IMR-90 (cell line): ENCODE measurements around the gene HDDC2. TPM values are rescaled to one million over a fixed set of nuclear protein-coding genes. Genes with fewer than 3 reads are reported as not detected.

Source experiments
- ATAC-seq: fragments of 200-7000 bp; cut with Tn5 transposase; 2 replicates; pipeline ENCODE4 v1.9.1; 2020; ENCODE audit warnings: low read depth, mild to moderate bottlenecking, moderate library complexity
- BruUV-seq: library from RNA; stranded (reverse); fragments of 400-500 nt; replicated peaks from 2 replicates; lab custom pipeline; 2021; lab: Mats Ljungman, UMichigan
- CTCF ChIA-PET: fragments of 300-600 bp; formaldehyde crosslinking; extraction: SDS; loops from one replicate; lab custom pipeline; 2021; ENCODE audit warnings: antibody characterized with exemption; lab: Yijun Ruan, JAX
- POLR2A ChIA-PET: fragments of 300-600 bp; sonication (Branson Sonifier 250); formaldehyde crosslinking; loops from one replicate; lab custom pipeline; 2022; ENCODE audit warnings: antibody characterized with exemption; ENCODE audit not compliant: unreplicated experiment; lab: Charles Lee
- DNase-seq: peaks from one replicate; pipeline ENCODE4 v3.0.0; 2013
- H2AFZ ChIP-seq: replicated peaks from 2 replicates; pipeline ENCODE3; 2013; ENCODE audit warnings: low read length, mild to moderate bottlenecking; ENCODE audit not compliant: poor library complexity
- H2AK5ac ChIP-seq: 2 replicates; pipeline ENCODE4 v1.6.1; 2013; ENCODE audit warnings: low read depth, low read length, inconsistent platforms
- H2AK9ac ChIP-seq: replicated peaks from 2 replicates; pipeline ENCODE3; 2013; ENCODE audit warnings: mild to moderate bottlenecking, low read depth, low read length, moderate library complexity; ENCODE audit not compliant: poor library complexity
- H2BK120ac ChIP-seq: 2 replicates; pipeline ENCODE4 v1.6.1; 2013; ENCODE audit warnings: low read depth, low read length, inconsistent platforms
- H2BK15ac ChIP-seq: 3 replicates; pipeline ENCODE4 v1.6.1; 2013; ENCODE audit warnings: low read depth, low read length, inconsistent platforms
- H2BK20ac ChIP-seq: 2 replicates; pipeline ENCODE4 v1.6.1; 2013; ENCODE audit warnings: low read depth, mild to moderate bottlenecking, inconsistent platforms, low read length, moderate library complexity
- H2BK5ac ChIP-seq: 2 replicates; pipeline ENCODE4 v1.6.1; 2013; ENCODE audit warnings: mild to moderate bottlenecking, low read depth, low read length, inconsistent platforms; ENCODE audit not compliant: poor library complexity, severe bottlenecking
- H3K14ac ChIP-seq: replicated peaks from 2 replicates; pipeline ENCODE4 v1.6.1; 2013; ENCODE audit warnings: low read depth, low read length, inconsistent platforms
- H3K18ac ChIP-seq: 2 replicates; pipeline ENCODE4 v1.6.1; 2013; ENCODE audit warnings: low read depth, low read length, control low read depth
- H3K23ac ChIP-seq: 2 replicates; pipeline ENCODE4 v1.6.1; 2013; ENCODE audit warnings: low read depth, low read length, inconsistent platforms
- H3K27ac ChIP-seq: 2 replicates; pipeline ENCODE4 v1.5.1; 2013; ENCODE audit warnings: mild to moderate bottlenecking, control low read depth, low read length; ENCODE audit not compliant: insufficient read depth
- H3K27me3 ChIP-seq: 2 replicates; pipeline ENCODE4 v1.6.1; 2013; ENCODE audit warnings: low read length; ENCODE audit not compliant: control insufficient read depth, insufficient read depth
- H3K36me3 ChIP-seq: 2 replicates; pipeline ENCODE4 v1.6.1; 2013; ENCODE audit warnings: low read length, mixed read lengths; ENCODE audit not compliant: control insufficient read depth, insufficient read depth
- H3K4ac ChIP-seq: 2 replicates; pipeline ENCODE4 v1.6.1; 2013; ENCODE audit warnings: low read depth, low read length, inconsistent platforms
- H3K4me1 ChIP-seq: 2 replicates; pipeline ENCODE4 v1.6.1; 2013; ENCODE audit warnings: low read length, mixed read lengths; ENCODE audit not compliant: control insufficient read depth, insufficient read depth
- H3K4me2 ChIP-seq: 2 replicates; pipeline ENCODE4 v1.6.1; 2013; ENCODE audit warnings: low read depth, mild to moderate bottlenecking, control low read depth, low read length, moderate library complexity
- H3K4me3 ChIP-seq: 2 replicates; pipeline ENCODE4 v1.5.1; 2013; ENCODE audit warnings: low read depth, mild to moderate bottlenecking, control low read depth, low read length, moderate library complexity; ENCODE audit not compliant: insufficient read depth
- H3K56ac ChIP-seq: 2 replicates; pipeline ENCODE4 v1.6.1; 2013; ENCODE audit warnings: low read length, inconsistent platforms; ENCODE audit not compliant: insufficient read depth; ENCODE audit errors: extremely low read depth
- H3K79me1 ChIP-seq, 2 experiments: 2 replicates each; pipeline ENCODE4 v1.6.1; 2013; ENCODE audit warnings: low read length in 2 of 2, inconsistent platforms in 1 of 2, low read depth in 1 of 2
- H3K9ac ChIP-seq: 2 replicates; pipeline ENCODE4 v1.6.1; 2013; ENCODE audit warnings: low read depth, low read length, control low read depth
- H3K9me1 ChIP-seq: 2 replicates; pipeline ENCODE4 v1.6.1; 2013; ENCODE audit warnings: low read length, inconsistent platforms; ENCODE audit not compliant: insufficient read depth
- H3K9me3 ChIP-seq: 2 replicates; pipeline ENCODE4 v1.6.1; 2013; ENCODE audit warnings: low read length; ENCODE audit not compliant: control insufficient read depth, insufficient read depth
- H4K20me1 ChIP-seq: 2 replicates; pipeline ENCODE4 v1.6.1; 2013; ENCODE audit warnings: low read length, inconsistent platforms; ENCODE audit not compliant: insufficient read depth
- H4K5ac ChIP-seq: 2 replicates; pipeline ENCODE4 v1.6.1; 2013; ENCODE audit warnings: mild to moderate bottlenecking, low read depth, low read length, control low read depth
- H4K8ac ChIP-seq, 2 experiments: 2 replicates each; pipeline ENCODE4 v1.6.1; 2013; ENCODE audit warnings: low read depth in 2 of 2, low read length in 2 of 2, control low read depth in 1 of 2, inconsistent platforms in 1 of 2
- H4K91ac ChIP-seq: 2 replicates; pipeline ENCODE4 v1.6.1; 2013; ENCODE audit warnings: low read depth, low read length, inconsistent platforms; ENCODE audit not compliant: insufficient read depth
- BHLHE40 ChIP-seq: fragments of 150-350 bp; IDR thresholded peaks from 2 replicates; pipeline ENCODE4 v1.6.1; 2016; ENCODE audit warnings: mild to moderate bottlenecking, low read depth, low read length
- CEBPB ChIP-seq: IDR thresholded peaks from 2 replicates; pipeline ENCODE4 v1.6.1; 2012; ENCODE audit warnings: low read depth, low read length, improper control_type of control experiment
- CHD1 ChIP-seq: IDR thresholded peaks from 2 replicates; pipeline ENCODE4 v1.6.1; 2012; ENCODE audit warnings: low read depth, low read length, improper control_type of control experiment
- CTCF ChIP-seq: conservative IDR thresholded peaks from 2 replicates; pipeline ENCODE4 v1.5.1; 2012; ENCODE audit warnings: mild to moderate bottlenecking, low read depth, low read length, improper control_type of control experiment
- ELK1 ChIP-seq: fragments of 150-350 bp; IDR thresholded peaks from 2 replicates; pipeline ENCODE4 v1.6.1; 2016; ENCODE audit warnings: low read depth, mild to moderate bottlenecking, low read length, moderate library complexity, borderline replicate concordance
- FOS ChIP-seq: fragments of 150-350 bp; IDR thresholded peaks from 2 replicates; pipeline ENCODE4 v1.6.1; 2016; ENCODE audit warnings: low read depth, low read length
- MAFK ChIP-seq: IDR thresholded peaks from 2 replicates; pipeline ENCODE4 v1.6.1; 2012; ENCODE audit warnings: low read depth, low read length, improper control_type of control experiment
- MAZ ChIP-seq: IDR thresholded peaks from 2 replicates; pipeline ENCODE4 v1.6.1; 2012; ENCODE audit warnings: low read depth, mild to moderate bottlenecking, low read length, improper control_type of control experiment, moderate library complexity, borderline replicate concordance
- MXI1 ChIP-seq: IDR thresholded peaks from 2 replicates; pipeline ENCODE4 v1.6.1; 2012; ENCODE audit warnings: low read depth, mild to moderate bottlenecking, low read length, moderate library complexity, borderline replicate concordance
- NFE2L2 ChIP-seq: fragments of 150-350 bp; IDR thresholded peaks from 2 replicates; pipeline ENCODE4 v1.6.1; 2016; ENCODE audit warnings: low read depth, mild to moderate bottlenecking, low read length
- POLR2A ChIP-seq: IDR thresholded peaks from 2 replicates; pipeline ENCODE4 v1.6.1; 2012; ENCODE audit warnings: mild to moderate bottlenecking, low read depth, low read length
- RAD21 ChIP-seq: IDR thresholded peaks from 2 replicates; pipeline ENCODE4 v1.6.1; 2012; ENCODE audit warnings: low read length, improper control_type of control experiment
- RCOR1 ChIP-seq: IDR thresholded peaks from 2 replicates; pipeline ENCODE4 v1.6.1; 2012; ENCODE audit warnings: mild to moderate bottlenecking, low read length, improper control_type of control experiment; ENCODE audit not compliant: insufficient replicate concordance
- RFX5 ChIP-seq: IDR thresholded peaks from 2 replicates; pipeline ENCODE4 v1.8.0; 2012; ENCODE audit warnings: low read depth, mild to moderate bottlenecking, low read length, moderate library complexity
- SMC3 ChIP-seq: fragments of 150-350 bp; IDR thresholded peaks from 2 replicates; pipeline ENCODE4 v1.6.1; 2016; ENCODE audit warnings: low read depth, mild to moderate bottlenecking, antibody characterized with exemption, low read length, moderate library complexity
- USF2 ChIP-seq: fragments of 150-350 bp; IDR thresholded peaks from 2 replicates; pipeline ENCODE4 v1.6.1; 2017; ENCODE audit warnings: mild to moderate bottlenecking, antibody characterized with exemption, low read length, low read depth
- WGBS, 2 experiments: methylation state at CpG; one replicate each; pipeline versions ENCODE4 v1.1.5 to v1.1.7; 2013; ENCODE audit warnings: missing lambda C conversion rate in 2 of 2; ENCODE audit not compliant: insufficient read length in 1 of 2; ENCODE audit errors: extremely low coverage in 2 of 2; 5-methylcytosine and 5-hydroxymethylcytosine counted together
- dilution Hi-C: fragments of 300-500 bp; cut with HindIII; formaldehyde crosslinking; loops from one replicate; pipeline ENCODE4 v1.14.3; 2018; ENCODE audit warnings: low sequenced_read_pairs; ENCODE audit not compliant: unreplicated experiment
- in situ Hi-C: fragments of 300-500 bp; cut with MboI; formaldehyde crosslinking; loops from 3 replicates; pipeline ENCODE4 v1.14.3; 2019; ENCODE audit warnings: low sequenced_read_pairs, inconsistent platforms, mixed read lengths
- intact Hi-C: fragments of 100-400 bp; cut with micrococcal nuclease; formaldehyde crosslinking; loops from 2 replicates; pipeline ENCODE4 v1.10.0; 2022
- polyA plus RNA-seq, 3 experiments: library from polyadenylated mRNA; depleted of rRNA; stranded (reverse); fragments of >200 nt; gene quantifications; 2 replicates each; pipeline ENCODE4 v1.2.3, GENCODE V29; 2012; ENCODE audit warnings: low replicate concordance in 1 of 3
- total RNA-seq: library from RNA; depleted of rRNA; stranded (reverse); fragments of >200 nt; gene quantifications from 2 replicates; pipeline ENCODE4 v1.2.3, GENCODE V29; 2012

Gene HDDC2
- total and polyA plus RNA-seq, 2 of the 4 experiments (the other 2 are of a cell fraction), result 40.9 to 68.6 TPM

- H3K4ac ChIP-seq, result no peak overlapping the region
- H2AK9ac ChIP-seq, result no peak overlapping the region
- H2AK5ac ChIP-seq, result no peak overlapping the region
- no peak overlapping the region for H4K5ac ChIP-seq
- no peak for DNase-seq
- peaks cover 15% of the 10 kb centered on the region for H3K36me3 ChIP-seq
- TF ChIP-seq SMC3, result no peak
- TF ChIP-seq BHLHE40, result no peak
- TF ChIP-seq NFE2L2, result no peak
- no peak for TF ChIP-seq CTCF
- no peak for TF ChIP-seq MAFK
- TF ChIP-seq ELK1, result no peak
- TF ChIP-seq CEBPB, result no peak
- no peak for TF ChIP-seq CHD1
- no peak for TF ChIP-seq MXI1
- no peak for TF ChIP-seq RCOR1
- no peak for TF ChIP-seq MAZ
- TF ChIP-seq RFX5, result no peak
- no peak for TF ChIP-seq USF2
- TF ChIP-seq RAD21, result no peak
- TF ChIP-seq FOS, result no peak
- TF ChIP-seq POLR2A, result no peak
- no peak overlapping the region for H3K4me2 ChIP-seq
- H4K91ac ChIP-seq, result no peak overlapping the region
- no peak overlapping the region for H3K9ac ChIP-seq
- no TSS peak for BruUV-seq
- no peak for ATAC-seq
- no peak overlapping the region for H2BK15ac ChIP-seq
- no peak overlapping the region for H2BK20ac ChIP-seq
- no peak overlapping the region for H2BK120ac ChIP-seq
- no peak overlapping the region for H3K23ac ChIP-seq
- H3K27me3 ChIP-seq, result no peaks in the 10 kb centered on the region
- ChIA-PET CTCF (no interaction called here), POLR2A (no interaction called here)
- H3K27ac ChIP-seq, result no peak overlapping the region
- H2BK5ac ChIP-seq, result no peak overlapping the region
- H3K56ac ChIP-seq, result no peak overlapping the region
- in situ Hi-C loops, result no loop called here
- peaks cover 2% of the 10 kb centered on the region; the same call in 1 of the 2 replicates for H3K9me3 ChIP-seq
- H4K20me1 ChIP-seq, result no peaks in the 10 kb centered on the region
- peaks cover 5 to 12% of the 10 kb centered on the region in 2 experiments for H3K79me1 ChIP-seq
- no peaks in the 10 kb centered on the region for H3K9me1 ChIP-seq
- H2AFZ ChIP-seq, result no peak overlapping the region
- no peak overlapping the region for H4K8ac ChIP-seq
- no peak overlapping the region for H3K14ac ChIP-seq
- dilution Hi-C loops, result no loop called here
- intact Hi-C loops, result no loop called here
- H3K4me1 ChIP-seq, result no peaks in the 10 kb centered on the region
- H3K18ac ChIP-seq, result no peak overlapping the region
- WGBS, 2 experiments, result no CpG with 5 or more reads among the region's 1 CpG
- no peak overlapping the region for H3K4me3 ChIP-seq
These were observed 16.4 kb downstream of the HDDC2 start for GRCh38 chr6:125285353-125285752.
